Endothelial cell of umbilical vein (primary cell): ENCODE data around the gene TMEM175.

Source experiments
- CTCF ChIP-seq, 2 donors: IDR thresholded peaks; 1 replicate in 1 of 2; 2 replicates in 1 of 2; pipeline ENCODE4 v1.5.1; 2011; ENCODE audit warnings: low read length in 2 of 2, mild to moderate bottlenecking in 2 of 2, moderate library complexity in 2 of 2, control low read depth in 1 of 2, inconsistent platforms in 1 of 2, low read depth in 1 of 2; ENCODE audit not compliant: insufficient read depth in 1 of 2; ENCODE audit errors: extremely low read depth in 1 of 2
- MYC ChIP-seq: IDR thresholded peaks from one replicate; pipeline ENCODE4 v1.6.1; 2011; ENCODE audit warnings: mild to moderate bottlenecking, low read depth, low read length
- POLR2A ChIP-seq: IDR thresholded peaks from 2 replicates; pipeline ENCODE4 v1.6.1; 2012; ENCODE audit warnings: low read depth, mild to moderate bottlenecking, control low read depth, low read length
- POLR2AphosphoS5 ChIP-seq: IDR thresholded peaks from 2 replicates; pipeline ENCODE4 v1.6.1; 2012; ENCODE audit warnings: low read depth, mild to moderate bottlenecking, control low read depth, low read length, moderate library complexity; ENCODE audit not compliant: insufficient read depth

- TF ChIP-seq CTCF (IDR thresholded peaks at IDR 0.05; ENCODE audit: extremely low read depth in 1 of 2, insufficient read depth in 1 of 2, low read depth in 1 of 2, low read length in 2 of 2), result no peak
- no peak for TF ChIP-seq MYC
- TF ChIP-seq POLR2AphosphoS5, result no peak
- TF ChIP-seq POLR2A, result no peak
Measured at GRCh38 chr4:946517-947471, 14.5 kb downstream of the TMEM175 start.
